Measurements from ENCODE around the gene F3. TPM values are rescaled to one million over a fixed set of nuclear protein-coding genes. Genes with fewer than 3 reads are reported as not detected.

The F3 gene
- total RNA-seq, 1 donor from 2014 or later: 62.4 TPM

DNA sequence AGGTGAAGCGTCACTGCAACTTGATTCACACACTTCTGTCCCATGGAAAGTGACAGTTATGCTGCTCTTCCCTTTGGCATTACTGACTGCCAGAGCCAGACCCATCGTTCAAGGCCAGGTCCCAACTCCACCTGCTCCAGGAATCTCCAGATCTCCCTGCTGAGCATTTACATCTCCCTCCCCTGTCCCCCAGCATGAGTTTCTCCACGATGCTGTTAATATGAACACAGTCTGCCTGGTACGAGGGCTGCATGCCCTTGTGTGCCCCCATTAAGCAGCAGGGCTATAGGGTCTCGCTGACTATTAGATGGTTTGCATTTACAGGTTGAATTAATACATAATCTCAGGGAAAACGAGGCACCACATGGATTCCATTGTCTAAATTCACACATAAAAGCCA is 4.3 kb downstream of the F3 start:
- ATAC-seq (no peak), DNase-seq (no peak)
- Histone ChIP-seq H3K4me3 (peak overlapping the region; percentile 79), H3K36me3 (peaks cover 30% of the 10 kb centered on the region), H3K27ac (no peak overlapping the region), H3K9me3 (no peaks in the 10 kb centered on the region), H3K4me1 (peaks cover 35% of the 10 kb centered on the region), H3K27me3 (ENCODE audit: low read depth) (no peaks in the 10 kb centered on the region)
- no peak for TF ChIP-seq CTCF (IDR thresholded peaks at IDR 0.05)
- intact Hi-C loops (cut with DNase I): no loop called here

DNA sequence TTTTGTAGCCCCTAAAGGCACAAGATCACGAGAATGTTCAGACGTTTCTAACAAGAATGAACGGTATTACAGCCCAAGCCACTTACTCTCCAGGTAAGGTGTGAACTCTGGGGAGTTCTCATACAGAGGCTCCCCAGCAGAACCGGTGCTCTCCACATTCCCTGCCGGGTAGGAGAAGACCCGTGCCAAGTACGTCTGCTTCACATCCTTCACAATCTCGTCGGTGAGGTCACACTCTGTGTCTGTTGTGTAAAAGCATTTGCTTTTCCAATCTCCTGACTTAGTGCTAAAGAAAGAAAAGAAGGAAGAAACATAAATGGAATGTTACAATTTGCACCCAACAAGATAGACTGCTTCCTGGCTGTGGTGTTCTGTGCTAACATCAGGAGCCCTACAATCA is 5.7 kb downstream of the F3 start:
- H3K9me3 ChIP-seq: no peaks in the 10 kb centered on the region
- peak; percentile 50 to 57 for ATAC-seq
- peak overlapping the region; percentile 5 for H3K27ac ChIP-seq
- no peak overlapping the region for H3K4me3 ChIP-seq
- no peaks in the 10 kb centered on the region for H3K27me3 ChIP-seq (ENCODE audit: low read depth)
- TF ChIP-seq CTCF (IDR thresholded peaks at IDR 0.05): no peak
- peaks cover 30% of the 10 kb centered on the region for H3K4me1 ChIP-seq
- intact Hi-C loops (cut with DNase I): no loop called here
- DNase-seq: no peak
- peaks cover 43% of the 10 kb centered on the region for H3K36me3 ChIP-seq

DNA sequence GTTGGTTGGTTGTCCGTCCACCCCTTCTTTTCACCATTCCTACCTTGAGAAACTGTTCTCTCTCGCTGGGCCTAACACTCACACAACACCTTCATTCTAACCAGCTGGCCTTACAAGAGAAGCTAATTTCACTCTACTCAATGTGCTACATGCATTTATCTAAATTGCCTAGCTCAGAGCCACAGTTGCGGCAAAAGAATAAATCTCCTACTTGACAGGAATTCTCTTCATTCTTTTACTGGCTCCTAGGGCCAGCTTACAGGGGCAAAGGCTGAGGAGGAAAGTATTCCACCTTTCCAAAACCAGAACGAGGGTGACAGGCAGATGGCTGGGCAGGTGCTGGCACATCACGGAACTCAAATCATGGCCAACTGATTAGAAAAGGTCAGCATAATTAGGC is 6.5 kb downstream of the F3 start:
- Histone ChIP-seq H3K4me1 (peaks cover 29% of the 10 kb centered on the region), H3K9me3 (no peaks in the 10 kb centered on the region), H3K27ac (no peak overlapping the region), H3K4me3 (no peak overlapping the region), H3K27me3 (ENCODE audit: low read depth) (no peaks in the 10 kb centered on the region), H3K36me3 (peaks cover 50% of the 10 kb centered on the region)
- ATAC-seq (no peak), DNase-seq (no peak)
- intact Hi-C loops (cut with DNase I): no loop called here
- no peak for TF ChIP-seq CTCF (IDR thresholded peaks at IDR 0.05)

DNA sequence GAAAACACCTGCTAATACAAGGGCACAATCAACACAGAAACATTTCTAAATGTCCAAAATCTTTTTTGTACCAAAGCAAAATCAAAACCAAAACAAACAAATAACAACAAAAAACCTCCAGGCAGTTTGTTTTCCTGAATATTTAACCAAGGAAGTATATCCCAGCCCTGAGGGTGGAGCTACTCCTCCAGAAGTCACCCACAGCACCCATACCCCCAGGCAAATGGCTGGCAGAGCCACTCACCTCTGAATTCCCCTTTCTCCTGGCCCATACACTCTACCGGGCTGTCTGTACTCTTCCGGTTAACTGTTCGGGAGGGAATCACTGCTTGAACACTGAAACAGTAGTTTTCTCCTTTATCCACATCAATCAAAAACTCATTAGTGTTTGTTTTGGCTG is 9.5 kb downstream of the F3 start:
- Histone ChIP-seq H3K4me1 (peaks cover 15% of the 10 kb centered on the region), H3K9me3 (no peaks in the 10 kb centered on the region), H3K4me3 (no peak overlapping the region), H3K36me3 (peaks cover 56% of the 10 kb centered on the region), H3K27me3 (ENCODE audit: low read depth) (no peaks in the 10 kb centered on the region), H3K27ac (no peak overlapping the region)
- ATAC-seq (no peak), DNase-seq (no peak)
- intact Hi-C loops (cut with DNase I): no loop called here
- no peak for TF ChIP-seq CTCF (IDR thresholded peaks at IDR 0.05)

DNA sequence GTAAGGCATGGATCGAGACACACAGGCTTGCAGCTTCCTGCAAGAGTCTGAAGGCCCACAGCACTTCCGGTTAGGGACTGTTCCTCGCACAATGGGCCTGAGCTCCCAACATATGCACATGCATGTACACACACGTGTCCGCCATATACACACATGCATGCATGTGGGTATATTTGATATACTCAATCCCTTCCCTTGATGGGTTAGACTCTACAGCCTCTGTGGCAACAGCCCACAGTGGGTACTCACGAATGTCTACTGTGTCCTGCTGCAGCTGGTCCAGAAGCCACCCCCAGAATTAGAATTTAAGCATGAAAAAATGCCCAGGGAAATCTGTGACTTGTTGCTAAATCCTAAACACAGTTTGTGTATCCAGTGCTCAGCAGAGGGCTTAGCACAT is 9.9 kb downstream of the F3 start:
- no peak for TF ChIP-seq CTCF (IDR thresholded peaks at IDR 0.05)
- Histone ChIP-seq H3K4me3 (no peak overlapping the region), H3K36me3 (peaks cover 56% of the 10 kb centered on the region), H3K4me1 (peaks cover 12% of the 10 kb centered on the region), H3K9me3 (no peaks in the 10 kb centered on the region), H3K27me3 (ENCODE audit: low read depth) (no peaks in the 10 kb centered on the region), H3K27ac (no peak overlapping the region)
- DNase-seq (no peak), ATAC-seq (no peak)
- intact Hi-C loops (cut with DNase I): no loop called here

GRCh38 chr1:94530373-94530878 is 11.1 kb downstream of the F3 start:
- intact Hi-C loops (cut with DNase I): no loop called here
- no peak for TF ChIP-seq CTCF (IDR thresholded peaks at IDR 0.05)
- DNase-seq (no peak), ATAC-seq (no peak)
- H3K27me3 ChIP-seq (ENCODE audit: low read depth): no peaks in the 10 kb centered on the region
- no peak overlapping the region for H3K4me3 ChIP-seq
- H3K36me3 ChIP-seq: peaks cover 50% of the 10 kb centered on the region
- no peaks in the 10 kb centered on the region for H3K9me3 ChIP-seq
- H3K4me1 ChIP-seq: peaks cover 5% of the 10 kb centered on the region
- no peak overlapping the region for H3K27ac ChIP-seq

All from lower lobe of right lung (tissue), 2 donors.